Amygdala (tissue), 56 donors: ENCODE measurements around the gene CD6.
"Not testable (repeated sequence)": the region's sequence is repeated elsewhere in the genome, so short reads cannot be mapped to it uniquely, and the experiment has no call there.

Experiments
- DNase-seq, 56 donors: peaks; one replicate each; lab custom pipeline; 2025; lab: John Stamatoyannopoulos, UW

The CD6 gene

DNA sequence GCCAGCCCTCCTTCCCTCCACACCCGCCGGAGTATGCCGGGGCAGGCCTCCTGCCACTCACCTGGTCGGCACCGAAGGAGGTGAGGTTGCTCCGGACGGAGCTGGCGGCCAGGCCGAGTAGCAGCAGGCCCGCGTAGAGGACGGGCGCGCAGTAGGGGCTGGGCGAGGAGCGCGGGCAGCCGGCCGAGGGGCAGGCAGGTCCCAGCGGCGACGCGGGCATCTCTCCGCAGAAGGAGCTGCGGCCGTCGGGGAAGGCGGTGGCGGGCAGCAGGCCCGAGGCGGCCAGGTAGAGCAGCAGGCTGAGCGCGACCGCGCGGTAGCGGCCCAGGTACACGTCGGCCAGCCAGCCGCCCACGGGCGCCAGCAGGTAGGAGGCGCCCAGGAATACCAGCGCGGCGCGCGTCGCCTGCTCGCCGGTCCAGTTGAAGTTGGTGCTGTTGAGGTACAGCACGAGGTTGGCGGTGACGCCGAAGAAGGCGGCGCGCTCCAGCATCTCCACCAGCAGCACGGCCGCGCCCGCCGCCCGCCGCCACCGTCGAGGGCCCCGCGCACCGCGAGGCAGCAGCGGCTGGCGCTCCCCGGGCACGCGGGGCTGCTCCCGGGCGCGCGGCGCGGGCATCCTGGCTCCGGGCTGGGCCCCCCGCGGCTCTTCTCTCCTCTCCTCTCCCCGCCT lies 20.4 kb upstream of the CD6 start:
- DNase-seq: no peak

DNA sequence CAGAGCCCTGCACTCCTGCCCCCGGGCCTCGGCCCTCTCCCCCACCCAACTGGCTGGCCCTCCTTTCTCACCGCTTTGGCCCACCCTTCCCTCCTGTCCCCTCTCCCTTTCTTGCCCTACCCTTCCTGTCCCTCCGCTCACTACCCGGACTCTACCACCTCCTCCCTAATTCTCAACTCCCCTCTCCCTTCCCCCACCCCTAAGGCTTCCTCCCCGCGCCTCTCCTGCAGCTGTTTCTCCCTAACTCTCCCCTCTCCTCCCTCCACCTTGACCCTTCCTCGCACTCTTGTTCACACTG lies 19.9 kb upstream of the CD6 start:
- no peak for DNase-seq

DNA sequence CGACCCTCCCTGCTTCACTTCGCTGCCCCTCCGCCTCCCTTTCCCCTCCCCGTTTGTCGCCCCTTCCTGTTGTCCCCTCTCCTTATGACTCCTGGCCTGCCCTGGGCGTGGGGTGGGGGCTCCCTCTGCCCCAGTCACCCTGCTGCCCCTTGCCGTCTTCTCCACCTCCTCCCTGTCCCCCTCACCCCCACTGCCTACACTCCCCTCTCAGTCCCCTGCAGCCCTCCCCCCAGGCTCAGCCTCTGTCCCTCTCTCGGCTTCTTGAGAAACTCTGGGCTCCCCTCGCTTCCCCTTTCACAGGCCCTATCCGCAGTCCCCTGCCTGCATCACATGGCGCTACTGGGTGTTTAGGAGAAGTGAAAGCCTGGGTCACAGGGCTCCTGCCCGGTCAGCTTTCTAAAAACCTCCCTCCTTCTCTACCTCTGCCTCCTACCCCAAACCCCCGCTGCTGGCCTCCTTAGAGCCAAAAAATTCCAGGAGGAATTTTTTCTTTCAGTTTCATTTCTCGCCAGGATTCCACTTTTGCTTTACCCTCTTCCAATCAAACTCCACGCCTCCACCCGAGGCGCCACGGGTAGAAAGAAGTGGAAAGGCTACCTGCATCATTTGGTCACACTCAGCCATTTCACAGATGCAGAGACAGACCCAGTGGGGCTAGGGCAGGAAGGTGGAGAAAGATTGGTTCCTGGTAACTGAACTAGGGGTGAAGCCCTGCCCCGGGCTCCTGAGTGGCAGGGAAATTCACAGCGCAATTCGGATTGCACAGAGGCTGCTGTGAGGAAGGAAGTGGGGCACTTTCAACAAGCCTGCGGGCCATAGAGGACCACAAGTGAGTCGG lies 19.4 kb upstream of the CD6 start, which contains the start of gene SLC15A3:
TSS of gene SLC15A3 (minus strand) at position 273 of the 838 bp plus-strand sequence. CDS start 625 bp downstream, outside the sequence.
- peak in 23 of 56 donors; percentile 22 to 67 (median 38) for DNase-seq

DNA sequence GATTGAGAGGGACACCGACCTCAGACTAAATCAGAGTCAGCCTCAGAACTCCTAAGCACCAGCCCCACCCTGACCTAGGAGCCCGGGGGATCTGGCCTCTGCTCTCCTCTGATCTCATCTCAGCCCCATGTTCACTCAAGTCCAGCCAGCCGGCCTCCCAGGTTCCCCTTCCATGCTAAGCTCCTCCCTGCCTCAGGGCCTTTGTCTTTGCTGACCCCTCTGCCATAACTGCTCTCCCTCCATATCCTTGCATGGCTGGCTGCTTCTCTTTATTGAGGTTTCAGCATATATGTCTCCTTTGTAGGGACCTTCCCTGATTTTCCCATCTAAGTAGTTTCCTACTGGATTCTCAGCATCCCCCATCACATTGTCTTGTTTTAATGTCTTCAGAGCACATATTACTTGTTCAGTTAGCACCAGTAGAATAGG lies 18.7 kb upstream of the CD6 start:
- DNase-seq: no peak

DNA sequence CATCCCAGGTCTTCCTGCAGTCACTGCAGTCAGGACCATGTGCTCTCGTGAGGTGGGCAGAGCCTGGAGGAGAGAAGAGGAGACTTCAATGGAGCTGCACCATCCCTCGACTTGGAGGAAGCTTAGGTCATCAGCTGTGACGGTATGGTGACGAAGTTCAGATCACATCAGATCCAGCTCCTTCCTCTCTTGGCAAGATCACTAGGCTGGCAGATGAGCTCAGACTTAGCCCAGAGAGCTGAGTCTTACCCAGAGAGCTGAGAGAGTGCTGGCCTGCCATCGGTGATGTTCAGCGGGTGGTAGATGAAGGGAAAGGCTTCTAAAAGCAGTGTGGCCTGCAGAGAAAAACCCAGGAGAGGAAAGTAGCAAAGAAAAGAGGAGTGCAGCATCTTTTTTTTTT lies 17.7 kb upstream of the CD6 start:
- no peak for DNase-seq

DNA sequence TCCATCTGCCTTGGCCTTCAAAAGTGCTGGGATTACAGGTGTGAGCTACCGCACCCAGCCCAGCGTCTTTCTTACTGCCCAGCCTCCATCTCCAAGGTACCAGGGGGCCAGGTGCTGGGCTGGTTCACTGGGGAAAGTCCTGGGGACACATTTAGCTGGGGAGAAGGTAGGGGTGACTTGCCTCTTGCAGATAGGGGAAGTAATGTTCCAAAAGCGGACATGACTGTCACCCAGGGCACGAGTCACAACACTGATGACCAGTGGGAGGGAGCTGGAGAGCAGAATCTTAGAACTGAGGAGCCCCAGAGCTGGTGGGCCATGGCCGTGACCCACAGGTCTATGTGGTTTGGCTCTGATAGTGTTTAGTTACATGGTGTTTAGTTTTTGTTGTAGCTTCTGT lies 17.1 kb upstream of the CD6 start:
- DNase-seq: no peak

DNA sequence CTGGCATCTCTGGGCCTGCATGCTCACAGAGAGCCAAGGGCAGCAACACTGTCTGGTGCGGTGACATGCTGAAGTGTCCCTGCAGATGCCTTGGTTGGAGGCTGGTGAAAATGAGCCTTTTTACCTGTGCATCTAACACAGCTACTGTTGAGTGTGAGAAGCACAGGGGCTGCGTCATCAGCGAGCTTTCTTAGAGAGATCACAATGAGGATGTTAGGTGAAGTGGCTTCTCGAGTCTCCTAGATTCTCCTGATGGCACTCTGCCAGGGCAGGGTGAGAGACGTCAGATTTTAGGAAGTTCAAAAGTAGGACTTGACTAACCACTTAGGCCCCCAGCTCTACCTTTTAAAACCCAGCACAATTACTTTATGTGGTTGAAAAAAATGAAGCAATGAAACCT lies 15.9 kb upstream of the CD6 start:
- DNase-seq: no peak

DNA sequence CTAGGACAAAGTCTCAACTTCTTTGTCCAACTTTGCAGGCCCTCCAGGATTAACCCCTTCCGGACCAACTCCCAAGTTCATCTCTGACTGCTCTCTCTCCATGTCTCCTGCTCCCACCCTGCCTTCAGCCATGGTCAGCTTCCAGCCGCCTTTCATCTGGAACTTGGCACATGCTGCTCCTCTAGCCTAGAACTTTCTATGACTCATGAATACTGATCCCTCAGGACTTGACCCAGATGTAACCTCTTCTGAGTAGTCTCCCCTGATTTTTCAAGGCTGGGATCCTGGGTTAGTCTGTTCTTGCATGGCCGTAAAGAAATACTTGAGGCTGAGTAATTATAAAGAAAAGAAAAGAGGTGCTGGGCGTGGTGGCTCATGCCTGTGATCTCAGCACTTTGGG lies 14.3 kb upstream of the CD6 start:
- DNase-seq: no peak

DNA sequence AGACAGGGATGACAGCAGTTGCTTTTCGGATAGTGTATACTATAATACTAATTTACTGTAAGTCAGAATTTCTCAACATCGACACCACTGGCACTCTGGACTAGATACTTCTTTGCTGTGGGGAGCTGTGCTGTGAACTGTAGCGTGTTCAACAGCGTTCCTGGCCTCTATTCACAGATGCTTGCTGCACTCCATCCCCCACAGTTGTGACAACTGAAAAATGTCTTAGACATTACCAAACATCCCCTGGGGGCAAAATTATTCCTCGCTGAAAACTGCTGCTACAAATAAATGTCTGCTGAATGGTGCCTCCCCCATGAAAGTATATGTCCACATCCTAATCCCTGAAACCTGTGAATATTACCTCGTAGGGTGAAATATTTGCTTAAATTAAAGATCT lies 12.0 kb upstream of the CD6 start:
- no peak for DNase-seq

DNA sequence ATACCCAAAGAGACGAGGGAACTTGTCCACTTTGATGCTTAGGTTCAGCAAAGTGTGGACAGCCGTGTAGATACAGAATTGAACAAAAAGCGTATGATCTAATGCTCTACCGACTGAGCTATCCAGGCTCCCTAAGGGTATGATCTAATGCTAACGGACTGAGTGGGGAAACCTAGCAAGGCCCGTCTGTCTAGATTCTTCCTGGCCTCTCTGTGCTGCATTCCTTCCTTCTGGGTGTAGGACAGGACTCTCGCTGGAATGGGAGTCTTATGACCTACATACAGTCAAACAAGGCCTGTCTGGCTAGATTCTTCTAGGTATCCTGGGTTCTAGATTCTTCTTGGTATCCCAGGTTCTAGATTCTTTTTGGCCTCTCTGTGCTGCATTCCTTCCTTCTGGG lies 11.1 kb upstream of the CD6 start:
- DNase-seq: no peak

DNA sequence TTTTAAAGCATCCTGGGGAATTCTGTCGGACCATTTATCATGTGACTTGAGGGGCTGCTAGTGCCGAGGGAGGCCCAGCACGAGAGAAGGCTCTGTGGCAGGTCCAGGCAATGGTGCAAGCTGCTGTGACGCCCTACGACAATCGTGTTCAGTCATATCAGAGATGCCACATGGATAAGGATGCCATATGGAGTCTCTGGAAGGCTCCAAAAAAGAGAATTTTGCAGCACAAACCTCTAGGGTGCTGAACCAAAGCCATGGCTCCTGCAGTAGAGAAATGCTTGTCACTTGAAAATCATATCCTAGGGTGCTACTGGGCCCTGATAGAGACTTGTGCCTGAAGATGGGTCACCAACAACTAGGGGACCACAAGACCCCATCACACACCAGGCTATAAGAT lies 6.7 kb upstream of the CD6 start:
- no peak for DNase-seq

DNA sequence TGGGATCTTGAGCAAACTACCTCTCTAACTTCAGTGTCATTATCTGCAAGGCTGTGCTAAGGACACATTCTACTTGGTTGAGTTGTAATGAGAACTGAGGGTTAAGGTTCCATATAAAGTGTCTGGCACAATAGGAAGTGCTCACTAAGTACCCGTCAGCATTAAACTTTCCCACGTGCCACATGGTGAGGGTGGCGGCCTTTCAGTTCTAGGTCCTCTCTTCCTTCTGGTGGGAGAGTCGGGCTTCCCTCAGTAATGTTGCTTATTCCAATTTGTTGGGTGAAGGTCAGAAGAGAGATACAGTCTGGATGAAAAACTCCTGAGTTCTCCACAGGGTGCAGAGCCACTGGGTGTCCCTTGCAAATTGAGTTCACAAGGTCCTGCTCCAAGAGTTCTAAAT lies 4.6 kb upstream of the CD6 start:
- DNase-seq: no peak

DNA sequence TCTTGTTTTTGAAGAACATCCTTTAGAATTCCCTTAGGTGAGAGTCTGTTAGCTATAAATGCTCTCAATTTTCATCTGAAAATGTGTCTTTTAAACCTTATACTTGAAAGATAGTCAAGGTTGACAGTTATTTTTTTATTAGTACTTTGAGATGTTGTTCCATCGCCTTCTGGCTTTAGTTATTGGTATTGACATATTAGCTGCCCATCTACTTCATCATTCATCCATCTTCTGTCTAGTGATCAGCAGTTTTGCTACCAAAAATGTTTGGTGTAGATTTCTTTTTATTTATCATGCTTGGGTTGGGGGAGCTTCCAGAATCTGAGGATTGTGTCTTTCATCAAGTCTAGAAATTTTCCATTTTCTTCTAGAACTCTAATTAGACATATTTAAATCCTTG lies 3.3 kb upstream of the CD6 start:
- no peak for DNase-seq

DNA sequence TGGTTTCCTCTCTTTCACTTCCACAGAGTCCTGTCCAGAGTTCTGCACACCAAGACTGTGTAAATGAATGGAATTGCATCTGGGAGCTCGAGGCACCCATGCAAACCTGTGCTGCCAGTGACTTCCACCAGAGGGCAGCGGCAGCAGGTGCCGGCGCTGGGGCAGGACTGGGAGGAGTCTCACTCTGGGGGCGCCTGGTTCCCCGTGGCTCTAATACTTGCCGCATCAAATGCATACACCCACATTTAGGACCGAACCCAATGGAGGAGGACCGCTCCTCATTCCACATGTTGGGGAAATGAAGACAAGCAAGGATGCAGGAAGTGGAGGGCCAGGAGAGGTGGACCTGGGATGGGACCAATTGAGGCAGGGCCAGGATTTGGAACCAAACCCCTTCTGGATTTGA lies 1.1 kb upstream of the CD6 start:
- DNase-seq: peak in 15 of 56 donors; percentile 11 to 50 (median 25)

DNA sequence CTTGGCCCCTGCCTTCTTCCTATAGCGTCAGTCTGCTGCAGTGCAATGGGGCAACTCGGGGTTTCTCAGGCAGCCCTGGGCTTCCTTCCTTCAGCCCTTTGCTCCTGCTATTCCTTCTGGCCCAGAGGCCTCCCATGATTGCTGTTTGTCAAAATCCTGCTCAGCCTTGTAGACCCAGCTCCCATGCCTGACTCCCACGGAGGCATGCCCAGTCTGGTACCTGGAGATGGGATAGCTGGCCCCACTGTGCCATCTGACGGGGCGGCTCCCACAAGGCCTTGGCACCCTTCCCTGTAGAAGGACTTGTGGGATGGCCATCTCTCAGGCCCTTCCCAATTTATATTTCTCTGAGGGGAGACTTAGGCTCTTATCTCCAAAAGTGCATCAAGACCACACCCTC lies 590 bp upstream of the CD6 start:
- no peak for DNase-seq

DNA sequence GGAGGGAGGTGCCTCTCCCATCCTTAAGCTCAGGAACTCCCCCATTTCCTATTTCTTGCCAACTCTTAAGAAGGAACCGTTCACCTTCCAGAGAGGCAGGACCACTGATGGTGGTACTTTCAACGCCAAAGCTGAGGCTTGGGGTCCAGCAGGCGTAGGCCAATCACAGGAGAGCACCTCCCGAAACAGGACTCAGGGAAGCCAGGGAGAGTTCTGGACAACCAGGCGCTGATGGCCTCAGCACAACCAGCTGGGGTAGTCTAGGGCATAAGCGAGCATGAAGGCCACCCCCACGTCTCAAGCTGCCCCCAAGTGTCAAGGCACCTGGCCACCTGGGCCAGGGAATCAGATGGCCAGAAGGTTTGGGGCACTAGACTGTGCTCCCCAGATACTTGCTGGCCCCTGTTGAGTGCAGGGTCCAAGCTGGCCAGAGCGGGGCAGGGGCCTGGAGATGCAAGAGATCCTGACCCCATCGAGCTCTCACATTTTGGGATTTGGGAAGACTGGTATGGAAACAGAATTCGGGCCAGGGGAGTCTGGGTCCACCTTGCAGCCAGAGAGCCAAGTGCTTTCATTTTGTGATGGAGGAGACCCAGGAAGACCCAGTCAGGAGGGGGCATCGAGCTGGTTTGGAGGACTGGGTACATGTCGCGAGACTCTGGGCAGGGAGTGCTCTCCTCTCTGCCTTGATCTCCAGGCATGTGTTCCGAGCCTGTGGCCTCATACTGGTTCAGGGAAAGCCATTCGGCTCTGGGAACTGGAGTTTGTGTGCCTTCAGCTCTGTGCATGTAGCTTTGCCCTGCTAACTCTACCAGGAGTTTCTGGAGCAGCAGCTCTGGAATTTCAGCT lies 926 bp downstream of the CD6 start:
- DNase-seq: no peak

DNA sequence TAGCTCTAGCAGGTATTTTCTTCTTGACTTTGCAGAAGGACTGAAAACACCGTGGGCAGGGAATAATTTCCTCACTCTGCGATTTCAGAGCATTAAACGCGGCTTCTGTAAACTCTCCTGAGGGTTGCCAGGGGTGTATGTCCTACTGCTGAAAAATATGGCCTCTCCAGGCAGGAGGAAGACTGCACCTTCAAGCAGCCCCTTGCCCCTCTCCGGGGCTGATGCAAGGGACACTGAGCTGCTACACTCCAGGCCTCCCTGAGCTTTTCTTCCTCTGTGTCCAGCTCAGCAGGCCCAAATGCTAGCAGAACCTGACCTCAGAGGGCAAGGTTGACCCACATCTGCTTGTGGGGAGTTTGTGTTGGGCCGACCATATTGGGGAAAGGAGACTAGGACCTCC lies 2.2 kb downstream of the CD6 start:
- no peak for DNase-seq

DNA sequence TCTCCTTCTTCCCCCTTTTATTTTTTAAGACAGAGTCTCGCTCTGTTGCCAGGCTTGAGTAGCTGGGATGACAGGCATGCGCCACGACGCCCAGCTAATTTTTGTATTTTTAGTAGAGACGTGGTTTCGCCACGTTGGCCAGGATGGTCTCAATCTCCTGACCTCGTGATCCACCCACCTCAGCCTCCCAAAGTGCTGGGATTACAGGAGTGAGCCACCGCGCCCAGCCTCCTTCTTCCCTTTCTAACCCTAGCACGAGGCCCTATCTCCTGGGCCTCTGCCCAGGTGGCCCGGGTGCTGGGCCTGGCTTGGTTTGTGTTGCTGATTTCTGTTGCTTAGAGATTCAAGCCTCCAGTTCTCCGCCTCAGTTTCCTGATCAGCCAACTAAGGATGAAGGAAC lies 2.8 kb downstream of the CD6 start:
- DNase-seq: not testable (repeated sequence)

DNA sequence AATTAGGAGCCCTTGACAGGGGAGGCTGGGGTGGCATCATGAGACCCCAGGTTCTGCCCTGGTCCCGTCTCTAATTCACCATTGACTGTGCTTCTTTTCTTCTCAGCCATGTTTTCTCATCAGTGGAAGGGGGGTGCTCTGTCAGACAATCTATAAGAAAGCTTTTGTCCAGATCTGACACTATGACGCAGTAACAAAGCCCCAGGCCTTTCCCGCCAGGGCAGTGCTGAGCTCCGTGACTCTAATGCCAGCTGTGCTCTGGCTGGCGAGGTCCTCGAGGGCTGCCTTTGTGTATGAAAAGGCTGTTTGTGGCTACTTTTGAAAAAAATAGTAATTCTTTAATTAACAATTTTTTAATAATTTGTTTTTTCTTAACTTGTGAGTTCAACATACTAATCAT lies 3.2 kb downstream of the CD6 start:
- DNase-seq: peak in 20 of 56 donors; percentile 7 to 73 (median 46)

DNA sequence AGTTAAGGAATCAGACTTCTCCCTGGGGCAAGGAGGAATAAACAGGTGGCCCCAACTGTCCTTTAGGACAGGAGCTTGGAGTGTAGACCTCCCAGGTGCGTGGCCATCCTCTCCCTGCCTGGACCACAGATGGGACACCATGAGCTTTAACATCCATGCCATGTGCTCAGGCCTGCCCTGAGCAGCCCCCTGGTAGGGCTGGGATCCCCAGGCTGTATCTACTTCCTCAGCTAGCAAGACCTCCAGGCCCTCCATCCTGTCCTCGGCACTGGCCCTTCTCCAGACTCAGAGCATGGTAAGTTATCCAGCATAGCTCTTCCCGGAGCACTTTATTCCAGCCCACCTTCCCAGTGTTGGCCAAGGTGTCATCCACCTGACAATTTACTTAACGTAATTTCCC lies 5.7 kb downstream of the CD6 start:
- DNase-seq: no peak

DNA sequence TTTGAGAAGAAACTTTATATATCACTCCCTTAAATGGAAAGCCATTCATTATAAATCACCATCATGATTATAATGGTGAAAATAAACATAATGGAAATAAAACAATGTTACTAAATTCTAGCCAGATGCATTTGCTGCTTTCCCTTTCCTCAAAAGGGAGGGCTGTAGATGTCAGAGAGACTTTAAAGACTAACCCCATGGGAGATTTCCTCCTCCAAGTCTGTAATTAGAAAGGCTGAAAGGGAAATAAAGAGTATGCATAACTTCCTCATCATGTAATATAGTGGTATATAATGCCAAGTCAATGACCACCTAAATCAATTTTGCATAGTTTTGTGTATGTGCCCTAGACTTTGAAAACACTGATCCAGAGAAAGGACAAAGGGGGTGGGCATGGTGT lies 6.4 kb downstream of the CD6 start:
- no peak for DNase-seq
